ENCODE results near the gene USP25.

- TF ChIP-seq POLR2A (IDR thresholded peaks at IDR 0.05) (no peak), CTCF (IDR thresholded peaks at IDR 0.05) (no peak)
These were observed 71.6 kb downstream of the USP25 start for GRCh38 chr21:15801352-15801863.
